ENCODE measurements around the gene CSPG5.

CSPG5 gene

GRCh38 chr3:47613722-47614121, 35.1 kb upstream of the CSPG5 start:
- no peak overlapping the region for H3K4me3 ChIP-seq
- H3K27ac ChIP-seq, result no peak overlapping the region
- DNase-seq (ENCODE audit: low spot score), result no peak
- TF ChIP-seq, protein P1, sequence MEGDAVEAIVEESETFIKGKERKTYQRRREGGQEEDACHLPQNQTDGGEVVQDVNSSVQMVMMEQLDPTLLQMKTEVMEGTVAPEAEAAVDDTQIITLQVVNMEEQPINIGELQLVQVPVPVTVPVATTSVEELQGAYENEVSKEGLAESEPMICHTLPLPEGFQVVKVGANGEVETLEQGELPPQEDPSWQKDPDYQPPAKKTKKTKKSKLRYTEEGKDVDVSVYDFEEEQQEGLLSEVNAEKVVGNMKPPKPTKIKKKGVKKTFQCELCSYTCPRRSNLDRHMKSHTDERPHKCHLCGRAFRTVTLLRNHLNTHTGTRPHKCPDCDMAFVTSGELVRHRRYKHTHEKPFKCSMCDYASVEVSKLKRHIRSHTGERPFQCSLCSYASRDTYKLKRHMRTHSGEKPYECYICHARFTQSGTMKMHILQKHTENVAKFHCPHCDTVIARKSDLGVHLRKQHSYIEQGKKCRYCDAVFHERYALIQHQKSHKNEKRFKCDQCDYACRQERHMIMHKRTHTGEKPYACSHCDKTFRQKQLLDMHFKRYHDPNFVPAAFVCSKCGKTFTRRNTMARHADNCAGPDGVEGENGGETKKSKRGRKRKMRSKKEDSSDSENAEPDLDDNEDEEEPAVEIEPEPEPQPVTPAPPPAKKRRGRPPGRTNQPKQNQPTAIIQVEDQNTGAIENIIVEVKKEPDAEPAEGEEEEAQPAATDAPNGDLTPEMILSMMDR (IDR thresholded peaks at IDR 0.05), result no peak

- H3K27ac ChIP-seq, result peak overlapping the region; percentile 21 to 65
- TF ChIP-seq, protein P1 (IDR thresholded peaks at IDR 0.05), result no peak
- no peak overlapping the region for H3K4me3 ChIP-seq
- DNase-seq (ENCODE audit: low spot score), result no peak
Measured at GRCh38 chr3:47612879-47613278, 34.2 kb upstream of the CSPG5 start.

DNA sequence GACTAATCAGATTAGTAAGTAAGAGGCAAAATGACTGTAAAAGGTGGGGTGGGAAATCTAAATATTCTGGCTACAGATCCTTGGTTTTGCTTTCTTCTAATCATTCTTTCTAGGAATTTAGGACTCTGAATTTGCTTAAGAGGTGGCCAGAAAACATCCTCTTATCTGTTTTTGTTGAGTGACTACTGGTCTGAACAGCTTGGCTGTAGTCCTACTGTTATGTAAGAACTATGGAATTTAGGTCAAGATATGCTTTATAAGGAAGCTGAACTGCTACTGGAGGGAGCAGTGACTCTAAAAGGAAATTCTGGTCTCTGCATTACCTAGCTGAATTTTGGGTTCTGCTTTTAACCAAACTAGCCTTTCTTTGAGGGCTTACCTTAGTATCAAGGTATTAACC, 33.5 kb upstream of the CSPG5 start:
- no peak for DNase-seq (ENCODE audit: low spot score)
- Histone ChIP-seq H3K4me3 (no peak overlapping the region), H3K27ac (peak overlapping the region; percentile 56 to 65)
- TF ChIP-seq, protein P1 (IDR thresholded peaks at IDR 0.05), result no peak

- peak overlapping the region; percentile 56 to 65 for H3K27ac ChIP-seq
- H3K4me3 ChIP-seq, result no peak overlapping the region
- TF ChIP-seq, protein P1 (IDR thresholded peaks at IDR 0.05), result no peak
- DNase-seq (ENCODE audit: low spot score), result no peak
Measured at GRCh38 chr3:47611576-47611975, 32.9 kb upstream of the CSPG5 start.

- TF ChIP-seq, protein P1 (IDR thresholded peaks at IDR 0.05), result no peak
- no peak for DNase-seq (ENCODE audit: low spot score)
- Histone ChIP-seq H3K27ac (peak overlapping the region in 1 of 2 donors; percentile 39), H3K4me3 (no peak overlapping the region)
Measured at GRCh38 chr3:47610583-47610982, 31.9 kb upstream of the CSPG5 start.

- Histone ChIP-seq H3K27ac (no peak overlapping the region), H3K4me3 (no peak overlapping the region)
- DNase-seq (ENCODE audit: low spot score), result no peak
- TF ChIP-seq, protein P1 (IDR thresholded peaks at IDR 0.05), result no peak
Measured at GRCh38 chr3:47607335-47607734, 28.7 kb upstream of the CSPG5 start.

GRCh38 chr3:47606165-47606564, 27.5 kb upstream of the CSPG5 start:
- Histone ChIP-seq H3K27ac (no peak overlapping the region), H3K4me3 (no peak overlapping the region)
- TF ChIP-seq, protein P1 (IDR thresholded peaks at IDR 0.05), result no peak
- no peak for DNase-seq (ENCODE audit: low spot score)
